Neural cell (in vitro differentiated cells): Measurements from ENCODE around the gene CAST. TPM values are rescaled to one million over a fixed set of nuclear protein-coding genes. Genes with fewer than 3 reads are reported as not detected.

Source experiments
- H2AFZ ChIP-seq: fragments of 200-600, 300-800 bp; sonication (generic), shearing (Covaris generic); 2 replicates; pipeline ENCODE4 v1.6.0; 2014; ENCODE audit warnings: low read depth, mild to moderate bottlenecking, antibody characterized with exemption, low read length, moderate library complexity
- H3F3A ChIP-seq: fragments of 200-600 bp; shearing (Covaris generic); 2 replicates; pipeline ENCODE4 v1.6.1; 2016; ENCODE audit warnings: mild to moderate bottlenecking, moderate library complexity, mixed read lengths, antibody characterized with exemption, low read length; ENCODE audit not compliant: insufficient read depth, poor library complexity, severe bottlenecking
- H3K27ac ChIP-seq: fragments of 200-600, 300-800 bp; sonication (generic), shearing (Covaris generic); 2 replicates; pipeline ENCODE4 v1.5.1; 2014; ENCODE audit warnings: mild to moderate bottlenecking, low read length, moderate library complexity
- H3K27me3 ChIP-seq: fragments of 300-800, 200-600 bp; sonication (generic), shearing (Covaris generic); 2 replicates; pipeline ENCODE4 v1.6.0; 2014; ENCODE audit warnings: mild to moderate bottlenecking, low read depth, low read length, moderate library complexity; ENCODE audit not compliant: insufficient read depth
- H3K36me3 ChIP-seq: fragments of 300-800, 200-600 bp; sonication (generic), shearing (Covaris generic); 2 replicates; pipeline ENCODE4 v1.5.1; 2014; ENCODE audit warnings: mild to moderate bottlenecking, antibody characterized with exemption, low read length, moderate library complexity; ENCODE audit not compliant: insufficient read depth
- H3K4me2 ChIP-seq: fragments of 300-800, 200-600 bp; sonication (generic), shearing (Covaris generic); 2 replicates; pipeline ENCODE4 v1.6.0; 2014; ENCODE audit warnings: mild to moderate bottlenecking, low read length
- H3K4me3 ChIP-seq: fragments of 300-800, 200-600 bp; sonication (generic), shearing (Covaris generic); 2 replicates; pipeline ENCODE4 v1.5.1; 2014; ENCODE audit warnings: mild to moderate bottlenecking, low read length, moderate library complexity
- H3K79me2 ChIP-seq: fragments of 200-600 bp; shearing (Covaris generic); replicated peaks from 2 replicates; pipeline ENCODE4 v1.6.0; 2014; ENCODE audit warnings: mild to moderate bottlenecking, low read length, moderate library complexity; ENCODE audit not compliant: insufficient read depth
- H3K9ac ChIP-seq: fragments of 300-800, 200-600 bp; sonication (generic), shearing (Covaris generic); 2 replicates; pipeline ENCODE4 v1.6.1; 2016; ENCODE audit warnings: mild to moderate bottlenecking, low read length, mixed read lengths
- H3K9me2 ChIP-seq: fragments of 200-600 bp; shearing (Covaris generic); 2 replicates; pipeline ENCODE4 v1.6.1; 2016; ENCODE audit warnings: mild to moderate bottlenecking, low read length, mixed read lengths; ENCODE audit not compliant: insufficient read depth
- H3K9me3 ChIP-seq: fragments of 200-600, 300-800 bp; sonication (generic), shearing (Covaris generic); 2 replicates; pipeline ENCODE4 v1.6.1; 2016; ENCODE audit warnings: mild to moderate bottlenecking, mixed run types, low read length, moderate library complexity, mixed read lengths
- H4K20me1 ChIP-seq: fragments of 200-600 bp; shearing (Covaris generic); 2 replicates; pipeline ENCODE4 v1.6.1; 2016; ENCODE audit warnings: mild to moderate bottlenecking, mixed run types; ENCODE audit not compliant: insufficient read depth
- CTCF ChIP-seq: fragments of 450-650 bp; IDR thresholded peaks from 2 replicates; pipeline ENCODE4 v1.5.1; 2014; ENCODE audit warnings: antibody characterized with exemption, mild to moderate bottlenecking, moderate library complexity; ENCODE audit not compliant: poor library complexity, severe bottlenecking
- EP300 ChIP-seq: fragments of 450-650 bp; conservative IDR thresholded peaks from 2 replicates; pipeline ENCODE4 v1.6.1; 2014; ENCODE audit warnings: antibody characterized with exemption, mild to moderate bottlenecking, moderate library complexity; ENCODE audit not compliant: poor library complexity, severe bottlenecking
- EZH2 ChIP-seq: fragments of 200-600, 300-800 bp; shearing (Covaris generic), sonication (generic); IDR thresholded peaks from 2 replicates; pipeline ENCODE4 v1.6.1; 2014; ENCODE audit warnings: antibody characterized with exemption, low read length, borderline replicate concordance, mild to moderate bottlenecking; ENCODE audit not compliant: insufficient read depth, poor library complexity, severe bottlenecking
- MXI1 ChIP-seq: fragments of 450-650 bp; conservative IDR thresholded peaks from 2 replicates; pipeline ENCODE4 v1.6.1; 2014; ENCODE audit warnings: antibody characterized with exemption, mild to moderate bottlenecking; ENCODE audit not compliant: poor library complexity, severe bottlenecking
- POLR2AphosphoS5 ChIP-seq: IDR thresholded peaks from 2 replicates; pipeline ENCODE4 v1.6.1; 2012
- RAD21 ChIP-seq: fragments of 450-650 bp; conservative IDR thresholded peaks from 2 replicates; pipeline ENCODE4 v1.6.1; 2014; ENCODE audit warnings: antibody characterized with exemption, mild to moderate bottlenecking, moderate library complexity
- REST ChIP-seq: IDR thresholded peaks from 2 replicates; pipeline ENCODE4 v1.6.1; 2012; ENCODE audit warnings: borderline replicate concordance
- SMC3 ChIP-seq: fragments of 450-650 bp; conservative IDR thresholded peaks from 2 replicates; pipeline ENCODE4 v1.6.1; 2014; ENCODE audit warnings: antibody characterized with exemption, mild to moderate bottlenecking, moderate library complexity; ENCODE audit not compliant: poor library complexity
- TAF1 ChIP-seq: IDR thresholded peaks from 2 replicates; pipeline ENCODE4 v1.6.1; 2012; ENCODE audit warnings: low read depth
- polyA plus RNA-seq: library from polyadenylated mRNA; depleted of rRNA; stranded (reverse); fragments of >200 nt; gene quantifications from 2 replicates; pipeline ENCODE4 v1.2.3, GENCODE V29; 2014

The CAST gene
- polyA plus RNA-seq, 1 donor from 2014 or later, result 8.4 TPM

GRCh38 chr5:96642281-96642640 lies 19.9 kb upstream of the CAST start:
- Histone ChIP-seq H3K9me2 (no peaks in the 10 kb centered on the region), H3K27ac (no peak overlapping the region), H3K36me3 (no peaks in the 10 kb centered on the region), H3K4me2 (no peak overlapping the region), H2AFZ (no peak overlapping the region), H3K27me3 (no peaks in the 10 kb centered on the region), H3K9ac (no peak overlapping the region), H3K9me3 (no peaks in the 10 kb centered on the region), H3K79me2 (no peaks in the 10 kb centered on the region), H3K4me3 (no peak overlapping the region), H4K20me1 (no peaks in the 10 kb centered on the region), H3F3A (no peaks in the 10 kb centered on the region)
- TF ChIP-seq CTCF, result no peak
- TF ChIP-seq EP300, result no peak
- no peak for TF ChIP-seq REST
- no peak for TF ChIP-seq POLR2AphosphoS5
- no peak for TF ChIP-seq SMC3
- TF ChIP-seq EZH2, result no peak
- no peak for TF ChIP-seq MXI1
- TF ChIP-seq TAF1, result no peak

- H4K20me1 ChIP-seq, result no peaks in the 10 kb centered on the region
- TF ChIP-seq EP300 (no peak), RAD21 (no peak)
- H3K9me2 ChIP-seq, result no peaks in the 10 kb centered on the region
- no peak overlapping the region for H2AFZ ChIP-seq
- H3K79me2 ChIP-seq, result no peaks in the 10 kb centered on the region
- no peaks in the 10 kb centered on the region for H3F3A ChIP-seq
- H3K9me3 ChIP-seq, result no peaks in the 10 kb centered on the region
- H3K36me3 ChIP-seq, result no peaks in the 10 kb centered on the region
- H3K9ac ChIP-seq, result no peak overlapping the region
- H3K4me2 ChIP-seq, result no peak overlapping the region
- no peaks in the 10 kb centered on the region for H3K27me3 ChIP-seq
- no peak overlapping the region for H3K4me3 ChIP-seq
- no peak overlapping the region for H3K27ac ChIP-seq
Observed at GRCh38 chr5:96645091-96645490, 17.1 kb upstream of the CAST start.

- H3K9me3 ChIP-seq, result no peaks in the 10 kb centered on the region
- no peak overlapping the region for H3K9ac ChIP-seq
Observed at GRCh38 chr5:96648023-96648422, 14.2 kb upstream of the CAST start.

More at GRCh38 chr5:96648023-96648422, 14.2 kb upstream of the CAST start:
- H3K4me3 ChIP-seq, result no peak overlapping the region
- H4K20me1 ChIP-seq, result no peaks in the 10 kb centered on the region
- no peaks in the 10 kb centered on the region for H3F3A ChIP-seq
- H3K4me2 ChIP-seq, result no peak overlapping the region
- no peaks in the 10 kb centered on the region for H3K9me2 ChIP-seq
- H3K79me2 ChIP-seq, result no peaks in the 10 kb centered on the region
- TF ChIP-seq POLR2AphosphoS5 (no peak), EZH2 (no peak), EP300 (no peak), SMC3 (no peak), REST (no peak), TAF1 (no peak), CTCF (no peak), MXI1 (no peak), RAD21 (no peak)
- H3K27ac ChIP-seq, result no peak overlapping the region
- no peak overlapping the region for H2AFZ ChIP-seq
- no peaks in the 10 kb centered on the region for H3K36me3 ChIP-seq
- no peaks in the 10 kb centered on the region for H3K27me3 ChIP-seq
